Endothelial cell of umbilical vein (primary cell): Measurements from ENCODE around the gene FUZ. TPM values are rescaled to one million over a fixed set of nuclear protein-coding genes. Genes with fewer than 3 reads are reported as not detected.

Experiments used
- BruUV-seq: library from RNA; stranded (reverse); fragments of 400-500 nt; replicated peaks from 2 replicates; lab custom pipeline; 2021; lab: Mats Ljungman, UMichigan
- CTCF ChIA-PET: fragments of 300-600, 350-600 bp; sonication (Branson Sonifier 250); formaldehyde crosslinking; loops from one replicate; lab custom pipeline; 2021; ENCODE audit warnings: antibody characterized with exemption, inconsistent platforms; lab: Charles Lee
- POLR2A ChIA-PET: fragments of 300-600, 350-600 bp; sonication (Branson Sonifier 250); formaldehyde crosslinking; loops from one replicate; lab custom pipeline; 2021; ENCODE audit warnings: antibody characterized with exemption, inconsistent platforms; lab: Charles Lee
- DNase-seq: peaks from one replicate; pipeline ENCODE4 v3.0.0-alpha.2; 2011; ENCODE audit warnings: low read depth, low spot score
- FAIRE-seq: peaks from 2 replicates; lab custom pipeline; 2011; peaks lifted over from hg19 to GRCh38; lab: Jason Lieb, UNC
- H2AFZ ChIP-seq: 2 replicates; pipeline ENCODE4 v1.6.0; 2012; ENCODE audit warnings: low read depth, low read length, control low read depth, inconsistent platforms
- H3K27ac ChIP-seq: 2 replicates; pipeline ENCODE4 v1.5.1; 2011; ENCODE audit warnings: low read depth, mild to moderate bottlenecking, control low read depth, low read length, moderate library complexity; ENCODE audit not compliant: insufficient read depth
- H3K27me3 ChIP-seq, 2 experiments: 2 replicates each; pipeline versions ENCODE4 v1.6.0 to v1.6.1; 2011; ENCODE audit warnings: low read length in 2 of 2, mixed read lengths in 1 of 2; ENCODE audit not compliant: control insufficient read depth in 2 of 2, insufficient read depth in 2 of 2
- H3K36me3 ChIP-seq, 2 experiments: 2 replicates in 1 of 2; 3 replicates in 1 of 2; pipeline ENCODE4 v1.5.1; 2011; ENCODE audit warnings: low read length in 2 of 2, mild to moderate bottlenecking in 1 of 2, moderate library complexity in 1 of 2; ENCODE audit not compliant: control insufficient read depth in 2 of 2, insufficient read depth in 2 of 2; ENCODE audit errors: extremely low read depth in 1 of 2
- H3K4me1 ChIP-seq: 3 replicates; pipeline ENCODE4 v1.5.1; 2011; ENCODE audit warnings: mild to moderate bottlenecking, low read length; ENCODE audit not compliant: control insufficient read depth, insufficient read depth; ENCODE audit errors: extremely low read depth
- H3K4me2 ChIP-seq: 2 replicates; pipeline ENCODE4 v1.6.1; 2011; ENCODE audit warnings: low read length, control low read depth, mixed read lengths; ENCODE audit not compliant: insufficient read depth
- H3K4me3 ChIP-seq, 3 experiments: fragments of 200-600 bp in 1 of 3; sonication (generic), shearing (Covaris generic) in 1 of 3; replicated peaks in 1 of 3; 2 replicates each; pipeline ENCODE4 v1.5.1; 2011 to 2016; ENCODE audit warnings: control low read depth in 3 of 3, low read length in 3 of 3, mild to moderate bottlenecking in 2 of 3, inconsistent platforms in 1 of 3, low read depth in 1 of 3, moderate library complexity in 1 of 3; ENCODE audit not compliant: insufficient read depth in 1 of 3
- H3K79me2 ChIP-seq: 2 replicates; pipeline ENCODE4 v1.6.0; 2012; ENCODE audit warnings: low read length, inconsistent platforms; ENCODE audit not compliant: control insufficient read depth, insufficient read depth
- H3K9ac ChIP-seq: replicated peaks from 2 replicates; pipeline ENCODE3; 2011; ENCODE audit warnings: low read length, control low read depth; ENCODE audit not compliant: insufficient read depth; ENCODE audit errors: extremely low read depth
- H3K9me1 ChIP-seq: replicated peaks from 3 replicates; pipeline ENCODE4 v1.6.0; 2011; ENCODE audit warnings: mild to moderate bottlenecking, low read length; ENCODE audit not compliant: control insufficient read depth, insufficient read depth; ENCODE audit errors: extremely low read depth
- H3K9me3 ChIP-seq: replicated peaks from 2 replicates; pipeline ENCODE4 v1.5.1; 2012; ENCODE audit warnings: low read length, inconsistent platforms; ENCODE audit not compliant: control insufficient read depth, insufficient read depth
- H4K20me1 ChIP-seq: replicated peaks from 2 replicates; pipeline ENCODE3; 2011; ENCODE audit warnings: mild to moderate bottlenecking, low read length; ENCODE audit not compliant: control insufficient read depth, insufficient read depth; ENCODE audit errors: extremely low read depth
- EZH2 ChIP-seq: IDR thresholded peaks from 2 replicates; pipeline ENCODE4 v1.6.1; 2012; ENCODE audit warnings: borderline replicate concordance, low read depth, mild to moderate bottlenecking, moderate library complexity, low read length, inconsistent platforms; ENCODE audit not compliant: severe bottlenecking
- FOS ChIP-seq: IDR thresholded peaks from 2 replicates; pipeline ENCODE4 v1.6.1; 2011; ENCODE audit warnings: mild to moderate bottlenecking, low read length, moderate library complexity, borderline replicate concordance; ENCODE audit not compliant: insufficient read depth
- GATA2 ChIP-seq: IDR thresholded peaks from 2 replicates; pipeline ENCODE4 v1.7.0; 2011; ENCODE audit warnings: low read depth, mild to moderate bottlenecking, moderate library complexity, mixed read lengths, low read length; ENCODE audit not compliant: insufficient read length, insufficient read depth
- JUN ChIP-seq: IDR thresholded peaks from 2 replicates; pipeline ENCODE4 v1.6.1; 2011; ENCODE audit warnings: borderline replicate concordance, low read depth; ENCODE audit not compliant: insufficient read length, insufficient read depth
- MAX ChIP-seq: IDR thresholded peaks from 2 replicates; pipeline ENCODE4 v1.6.1; 2011; ENCODE audit not compliant: insufficient read depth, insufficient read length
- MYC ChIP-seq: IDR thresholded peaks from one replicate; pipeline ENCODE4 v1.6.1; 2011; ENCODE audit warnings: mild to moderate bottlenecking, low read depth, low read length
- POLR2A ChIP-seq: IDR thresholded peaks from 2 replicates; pipeline ENCODE4 v1.6.1; 2012; ENCODE audit warnings: low read depth, mild to moderate bottlenecking, control low read depth, low read length
- POLR2AphosphoS5 ChIP-seq: IDR thresholded peaks from 2 replicates; pipeline ENCODE4 v1.6.1; 2012; ENCODE audit warnings: low read depth, mild to moderate bottlenecking, control low read depth, low read length, moderate library complexity; ENCODE audit not compliant: insufficient read depth
- dilution Hi-C: fragments of 300-500 bp; cut with MboI; formaldehyde crosslinking; loops from one replicate; pipeline ENCODE4 v1.15.0; 2019; ENCODE audit warnings: low sequenced_read_pairs; ENCODE audit not compliant: extremely low pct_ligation_motif_present
- intact Hi-C: fragments of 100-400 bp; cut with micrococcal nuclease; formaldehyde crosslinking; loops from one replicate; pipeline ENCODE4 v1.10.0; 2022
- polyA plus RNA-seq, 4 experiments: library from polyadenylated mRNA; depleted of rRNA in 3 of 4; stranded (reverse) in 3 of 4; unstranded in 1 of 4; fragments of >200 nt; gene quantifications; 2 replicates each; pipeline versions ENCODE4 v1.2.1 to v1.2.3, GENCODE V29; 2011 to 2012; ENCODE audit warnings: missing spikeins in 1 of 4
- total RNA-seq: library from RNA; stranded (reverse); gene quantifications from 2 replicates; pipeline ENCODE4 v1.2.3, GENCODE V29; 2021
- TF ChIP-seq, protein P1 (sequence below), 2 donors: IDR thresholded peaks; 1 replicate in 1 of 2; 2 replicates in 1 of 2; pipeline ENCODE4 v1.5.1; 2011; ENCODE audit warnings: low read length in 2 of 2, mild to moderate bottlenecking in 2 of 2, moderate library complexity in 2 of 2, control low read depth in 1 of 2, inconsistent platforms in 1 of 2, low read depth in 1 of 2; ENCODE audit not compliant: insufficient read depth in 1 of 2; ENCODE audit errors: extremely low read depth in 1 of 2

Gene FUZ
- total and polyA plus RNA-seq, 2 donors (not counting 3 experiments of a cell fraction or from before 2014, with no cell fraction given) = 12.3 to 14.0 TPM

- no TSS peak for BruUV-seq
Observed at GRCh38 chr19:49840736-49841249, 27.7 kb upstream of the FUZ start.

More at GRCh38 chr19:49840736-49841249, 27.7 kb upstream of the FUZ start:
- no peak overlapping the region for H3K9ac ChIP-seq
- H3K4me3 ChIP-seq = no peak overlapping the region
- no peaks in the 10 kb centered on the region for H3K27me3 ChIP-seq
- DNase-seq = no peak
- H3K27ac ChIP-seq = no peak overlapping the region
- no peak for FAIRE-seq
- ChIA-PET POLR2A (no interaction called here), CTCF (no interaction called here)
- dilution Hi-C loops (no loop called here), intact Hi-C loops (no loop called here)
- peaks cover 2 to 23% of the 10 kb centered on the region in 2 experiments for H3K36me3 ChIP-seq
- no peaks in the 10 kb centered on the region for H3K9me1 ChIP-seq
- H2AFZ ChIP-seq = no peak overlapping the region
- H3K9me3 ChIP-seq = no peaks in the 10 kb centered on the region
- TF ChIP-seq MAX = no peak
- no peak for TF ChIP-seq GATA2
- no peak for TF ChIP-seq MYC
- no peak for TF ChIP-seq JUN
- TF ChIP-seq EZH2 = no peak
- TF ChIP-seq, protein P1, sequence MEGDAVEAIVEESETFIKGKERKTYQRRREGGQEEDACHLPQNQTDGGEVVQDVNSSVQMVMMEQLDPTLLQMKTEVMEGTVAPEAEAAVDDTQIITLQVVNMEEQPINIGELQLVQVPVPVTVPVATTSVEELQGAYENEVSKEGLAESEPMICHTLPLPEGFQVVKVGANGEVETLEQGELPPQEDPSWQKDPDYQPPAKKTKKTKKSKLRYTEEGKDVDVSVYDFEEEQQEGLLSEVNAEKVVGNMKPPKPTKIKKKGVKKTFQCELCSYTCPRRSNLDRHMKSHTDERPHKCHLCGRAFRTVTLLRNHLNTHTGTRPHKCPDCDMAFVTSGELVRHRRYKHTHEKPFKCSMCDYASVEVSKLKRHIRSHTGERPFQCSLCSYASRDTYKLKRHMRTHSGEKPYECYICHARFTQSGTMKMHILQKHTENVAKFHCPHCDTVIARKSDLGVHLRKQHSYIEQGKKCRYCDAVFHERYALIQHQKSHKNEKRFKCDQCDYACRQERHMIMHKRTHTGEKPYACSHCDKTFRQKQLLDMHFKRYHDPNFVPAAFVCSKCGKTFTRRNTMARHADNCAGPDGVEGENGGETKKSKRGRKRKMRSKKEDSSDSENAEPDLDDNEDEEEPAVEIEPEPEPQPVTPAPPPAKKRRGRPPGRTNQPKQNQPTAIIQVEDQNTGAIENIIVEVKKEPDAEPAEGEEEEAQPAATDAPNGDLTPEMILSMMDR (IDR thresholded peaks at IDR 0.05; ENCODE audit: extremely low read depth in 1 of 2, insufficient read depth in 1 of 2, low read depth in 1 of 2, low read length in 2 of 2) = no peak
- TF ChIP-seq FOS = no peak
- no peak for TF ChIP-seq POLR2A
- TF ChIP-seq POLR2AphosphoS5 = no peak
- no peaks in the 10 kb centered on the region for H3K4me1 ChIP-seq
- no peak overlapping the region for H3K4me2 ChIP-seq
- H4K20me1 ChIP-seq = no peaks in the 10 kb centered on the region
- no peaks in the 10 kb centered on the region for H3K79me2 ChIP-seq
